ENCODE measurements around the gene ZKSCAN2.

ZKSCAN2 gene

GRCh38 chr16:25257470-25257955, at the start of gene ZKSCAN2:
Gene ZKSCAN2 (minus strand): TSS chr16:25257845. CDS start chr16:25257127, 718 bp downstream.
- H3K27me3 Mint-ChIP-seq = no peaks in the 10 kb centered on the region
- intact Hi-C loops (cut with micrococcal nuclease) = no loop called here
- peaks cover 58% of the 10 kb centered on the region for H3K36me3 Mint-ChIP-seq (ENCODE audit: low read depth)
- peak within 1 kb of the TSS; percentile 95 for H3K27ac Mint-ChIP-seq
- H3K4me1 Mint-ChIP-seq (ENCODE audit: low read depth) = peaks cover 46% of the 10 kb centered on the region
- no peaks in the 10 kb centered on the region for H3K9me3 Mint-ChIP-seq
- H3K4me3 Mint-ChIP-seq = peak within 1 kb of the TSS; percentile 90

- Mint-ChIP-seq H3K4me1 (ENCODE audit: low read depth) (no peaks in the 10 kb centered on the region), H3K4me3 (no peak overlapping the region), H3K36me3 (ENCODE audit: low read depth) (no peaks in the 10 kb centered on the region), H3K27ac (no peak overlapping the region), H3K9me3 (no peaks in the 10 kb centered on the region), H3K27me3 (no peaks in the 10 kb centered on the region)
- intact Hi-C loops (cut with micrococcal nuclease) = no loop called here
Observed at GRCh38 chr16:25299792-25300590, 42.3 kb upstream of the ZKSCAN2 start.

GRCh38 chr16:25298165-25298872, 40.7 kb upstream of the ZKSCAN2 start:
- intact Hi-C loops (cut with micrococcal nuclease) = no loop called here
- no peaks in the 10 kb centered on the region for H3K9me3 Mint-ChIP-seq
- no peaks in the 10 kb centered on the region for H3K27me3 Mint-ChIP-seq
- H3K36me3 Mint-ChIP-seq (ENCODE audit: low read depth) = no peaks in the 10 kb centered on the region
- no peak overlapping the region for H3K27ac Mint-ChIP-seq
- no peak overlapping the region for H3K4me3 Mint-ChIP-seq
- H3K4me1 Mint-ChIP-seq (ENCODE audit: low read depth) = no peaks in the 10 kb centered on the region

- Mint-ChIP-seq H3K9me3 (no peaks in the 10 kb centered on the region), H3K27me3 (no peaks in the 10 kb centered on the region), H3K27ac (no peak overlapping the region), H3K36me3 (ENCODE audit: low read depth) (no peaks in the 10 kb centered on the region), H3K4me1 (ENCODE audit: low read depth) (no peaks in the 10 kb centered on the region), H3K4me3 (no peak overlapping the region)
- intact Hi-C loops (cut with micrococcal nuclease) = no loop called here
Observed at GRCh38 chr16:25297151-25297787, 39.6 kb upstream of the ZKSCAN2 start.

- H3K36me3 Mint-ChIP-seq (ENCODE audit: low read depth) = no peaks in the 10 kb centered on the region
Observed at GRCh38 chr16:25291580-25291979, 33.9 kb upstream of the ZKSCAN2 start.

GRCh38 chr16:25289466-25289865, 31.8 kb upstream of the ZKSCAN2 start:
- Mint-ChIP-seq H3K4me3 (no peak overlapping the region), H3K36me3 (ENCODE audit: low read depth) (no peaks in the 10 kb centered on the region), H3K9me3 (peaks cover 6% of the 10 kb centered on the region), H3K27ac (no peak overlapping the region), H3K27me3 (no peaks in the 10 kb centered on the region), H3K4me1 (ENCODE audit: low read depth) (no peaks in the 10 kb centered on the region)
- intact Hi-C loops (cut with micrococcal nuclease) = no loop called here

More at GRCh38 chr16:25291580-25291979, 33.9 kb upstream of the ZKSCAN2 start:
- no peak overlapping the region for H3K4me3 Mint-ChIP-seq
- H3K4me1 Mint-ChIP-seq (ENCODE audit: low read depth) = no peaks in the 10 kb centered on the region
- H3K9me3 Mint-ChIP-seq = no peaks in the 10 kb centered on the region
- no peaks in the 10 kb centered on the region for H3K27me3 Mint-ChIP-seq
- H3K27ac Mint-ChIP-seq = no peak overlapping the region
- intact Hi-C loops (cut with micrococcal nuclease) = no loop called here

GRCh38 chr16:25279491-25279890, 21.8 kb upstream of the ZKSCAN2 start:
- H3K9me3 Mint-ChIP-seq = peaks cover 13% of the 10 kb centered on the region
- intact Hi-C loops (cut with micrococcal nuclease) = no loop called here
- peaks cover 5% of the 10 kb centered on the region for H3K27me3 Mint-ChIP-seq
- H3K4me3 Mint-ChIP-seq = no peak overlapping the region
- H3K4me1 Mint-ChIP-seq (ENCODE audit: low read depth) = peaks cover 2% of the 10 kb centered on the region
- H3K36me3 Mint-ChIP-seq (ENCODE audit: low read depth) = no peaks in the 10 kb centered on the region
- no peak overlapping the region for H3K27ac Mint-ChIP-seq

GRCh38 chr16:25271421-25271820, 13.8 kb upstream of the ZKSCAN2 start:
- H3K4me3 Mint-ChIP-seq = no peak overlapping the region
- H3K9me3 Mint-ChIP-seq = no peaks in the 10 kb centered on the region
- H3K27ac Mint-ChIP-seq = no peak overlapping the region
- intact Hi-C loops (cut with micrococcal nuclease) = no loop called here
- no peaks in the 10 kb centered on the region for H3K27me3 Mint-ChIP-seq
- H3K36me3 Mint-ChIP-seq (ENCODE audit: low read depth) = peaks cover 16% of the 10 kb centered on the region
- peaks cover 14% of the 10 kb centered on the region for H3K4me1 Mint-ChIP-seq (ENCODE audit: low read depth)

- H3K27ac Mint-ChIP-seq = no peak overlapping the region
- H3K4me1 Mint-ChIP-seq (ENCODE audit: low read depth) = peaks cover 14% of the 10 kb centered on the region
- intact Hi-C loops (cut with micrococcal nuclease) = no loop called here
- no peaks in the 10 kb centered on the region for H3K9me3 Mint-ChIP-seq
- H3K4me3 Mint-ChIP-seq = no peak overlapping the region
- H3K27me3 Mint-ChIP-seq = no peaks in the 10 kb centered on the region
- peaks cover 25% of the 10 kb centered on the region for H3K36me3 Mint-ChIP-seq (ENCODE audit: low read depth)
Observed at GRCh38 chr16:25270577-25270976, 12.9 kb upstream of the ZKSCAN2 start.

GRCh38 chr16:25269879-25270278, 12.2 kb upstream of the ZKSCAN2 start:
- intact Hi-C loops (cut with micrococcal nuclease) = no loop called here
- H3K9me3 Mint-ChIP-seq = no peaks in the 10 kb centered on the region

GRCh38 chr16:25265968-25266367, 8.3 kb upstream of the ZKSCAN2 start:
- Mint-ChIP-seq H3K27me3 (no peaks in the 10 kb centered on the region), H3K27ac (no peak overlapping the region), H3K4me3 (no peak overlapping the region), H3K4me1 (ENCODE audit: low read depth) (peaks cover 12% of the 10 kb centered on the region), H3K9me3 (no peaks in the 10 kb centered on the region), H3K36me3 (ENCODE audit: low read depth) (peaks cover 56% of the 10 kb centered on the region)
- intact Hi-C loops (cut with micrococcal nuclease) = no loop called here

More at GRCh38 chr16:25269879-25270278, 12.2 kb upstream of the ZKSCAN2 start:
- no peak overlapping the region for H3K27ac Mint-ChIP-seq
- peaks cover 31% of the 10 kb centered on the region for H3K36me3 Mint-ChIP-seq (ENCODE audit: low read depth)
- H3K4me1 Mint-ChIP-seq (ENCODE audit: low read depth) = peaks cover 19% of the 10 kb centered on the region
- H3K4me3 Mint-ChIP-seq = no peak overlapping the region
- no peaks in the 10 kb centered on the region for H3K27me3 Mint-ChIP-seq

- Mint-ChIP-seq H3K27me3 (no peaks in the 10 kb centered on the region), H3K27ac (no peak overlapping the region), H3K4me3 (no peak overlapping the region), H3K9me3 (no peaks in the 10 kb centered on the region), H3K4me1 (ENCODE audit: low read depth) (peaks cover 16% of the 10 kb centered on the region), H3K36me3 (ENCODE audit: low read depth) (peaks cover 60% of the 10 kb centered on the region)
- intact Hi-C loops (cut with micrococcal nuclease) = no loop called here
Observed at GRCh38 chr16:25264597-25264996, 7.0 kb upstream of the ZKSCAN2 start.

GRCh38 chr16:25260416-25260815, 2.8 kb upstream of the ZKSCAN2 start:
- Mint-ChIP-seq H3K27ac (no peak overlapping the region), H3K27me3 (no peaks in the 10 kb centered on the region), H3K9me3 (no peaks in the 10 kb centered on the region), H3K36me3 (ENCODE audit: low read depth) (peaks cover 54% of the 10 kb centered on the region), H3K4me3 (no peak overlapping the region), H3K4me1 (ENCODE audit: low read depth) (peaks cover 48% of the 10 kb centered on the region)
- intact Hi-C loops (cut with micrococcal nuclease) = no loop called here

GRCh38 chr16:25258861-25259179, 1.2 kb upstream of the ZKSCAN2 start:
- Mint-ChIP-seq H3K4me1 (ENCODE audit: low read depth) (peaks cover 46% of the 10 kb centered on the region), H3K27me3 (no peaks in the 10 kb centered on the region), H3K27ac (peak overlapping the region; percentile 95), H3K9me3 (no peaks in the 10 kb centered on the region), H3K4me3 (peak overlapping the region; percentile 90), H3K36me3 (ENCODE audit: low read depth) (peaks cover 57% of the 10 kb centered on the region)
- intact Hi-C loops (cut with micrococcal nuclease) = no loop called here
